GM18507 (cell line): Measurements from ENCODE around the gene NDUFV2.
A peak's percentile ranks its signal among the peaks of the same experiment; 100 is the strongest.
"Not testable (repeated sequence)": the region's sequence is repeated elsewhere in the genome, so short reads cannot be mapped to it uniquely, and the experiment has no call there.

Experiments
- DNase-seq: peaks from one replicate; pipeline ENCODE4 v3.0.0; 2011; ENCODE audit warnings: low read depth; ENCODE audit not compliant: insufficient read length; ENCODE audit errors: extremely low spot score
- FAIRE-seq: peaks from 2 replicates; lab custom pipeline; 2011; peaks lifted over from hg19 to GRCh38; lab: Jason Lieb, UNC

NDUFV2 gene

GRCh38 chr18:9140381-9140780, 37.9 kb downstream of the NDUFV2 start:
- FAIRE-seq = peak; percentile 70
- DNase-seq = no peak

- DNase-seq (no peak), FAIRE-seq (no peak)
These were observed 38.5 kb downstream of the NDUFV2 start for GRCh38 chr18:9140984-9141383.

GRCh38 chr18:9146224-9146623, 43.7 kb downstream of the NDUFV2 start:
- DNase-seq (no peak), FAIRE-seq (no peak)

GRCh38 chr18:9147440-9148202, 45.1 kb downstream of the NDUFV2 start:
- FAIRE-seq = peak; percentile 95
- DNase-seq = no peak

GRCh38 chr18:9148203-9148552, 45.7 kb downstream of the NDUFV2 start:
- DNase-seq = no peak
- FAIRE-seq = no peak

GRCh38 chr18:9150121-9150520, 47.6 kb downstream of the NDUFV2 start:
- FAIRE-seq (peak; percentile 67), DNase-seq (no peak)

- DNase-seq = no peak
- no peak for FAIRE-seq
These were observed 50.8 kb downstream of the NDUFV2 start for GRCh38 chr18:9153256-9153655.

- DNase-seq (no peak), FAIRE-seq (no peak)
These were observed 54.2 kb downstream of the NDUFV2 start for GRCh38 chr18:9156604-9157249.

GRCh38 chr18:9157806-9158205, 55.3 kb downstream of the NDUFV2 start:
- DNase-seq = no peak
- no peak for FAIRE-seq

- FAIRE-seq = peak; percentile 52
These were observed 57.5 kb downstream of the NDUFV2 start for GRCh38 chr18:9160014-9160413.

GRCh38 chr18:9162663-9163062, 60.2 kb downstream of the NDUFV2 start:
- not testable (repeated sequence) for DNase-seq, FAIRE-seq

More at GRCh38 chr18:9160014-9160413, 57.5 kb downstream of the NDUFV2 start:
- no peak for DNase-seq

- DNase-seq, FAIRE-seq: not testable (repeated sequence)
These were observed 61.6 kb downstream of the NDUFV2 start for GRCh38 chr18:9164149-9164548.

- DNase-seq, FAIRE-seq: not testable (repeated sequence)
These were observed 63.4 kb downstream of the NDUFV2 start for GRCh38 chr18:9165883-9166282.

- DNase-seq, FAIRE-seq: not testable (repeated sequence)
These were observed 67.0 kb downstream of the NDUFV2 start for GRCh38 chr18:9169515-9169914.

GRCh38 chr18:9171919-9172318, 69.4 kb downstream of the NDUFV2 start:
- not testable (repeated sequence) for DNase-seq, FAIRE-seq

GRCh38 chr18:9172506-9173127, 70.1 kb downstream of the NDUFV2 start:
- no peak for DNase-seq

GRCh38 chr18:9173770-9174233, 71.3 kb downstream of the NDUFV2 start:
- DNase-seq (no peak), FAIRE-seq (no peak)

More at GRCh38 chr18:9172506-9173127, 70.1 kb downstream of the NDUFV2 start:
- peak; percentile 35 for FAIRE-seq

GRCh38 chr18:9174302-9174701, 71.8 kb downstream of the NDUFV2 start:
- FAIRE-seq (no peak), DNase-seq (no peak)

- DNase-seq (no peak), FAIRE-seq (no peak)
These were observed 72.6 kb downstream of the NDUFV2 start for GRCh38 chr18:9175115-9175514.

GRCh38 chr18:9177031-9177430, 74.5 kb downstream of the NDUFV2 start:
- no peak for FAIRE-seq

More at GRCh38 chr18:9177031-9177430, 74.5 kb downstream of the NDUFV2 start:
- no peak for DNase-seq
